Body of pancreas (tissue), 4 donors: ENCODE data around the gene SMPDL3B. TPM values are rescaled to one million over a fixed set of nuclear protein-coding genes. Genes with fewer than 3 reads are reported as not detected.
A peak's percentile ranks its signal among the peaks of the same experiment; 100 is the strongest.

Experiments used
- ATAC-seq: fragments of 150-250 bp; one replicate; pipeline ENCODE4 v1.9.1; 2016
- DNase-seq, 4 donors: peaks; one replicate each; pipeline ENCODE4 v3.0.0-alpha.2; 2019
- H3K27ac ChIP-seq, 4 donors: fragments of 200-600 bp; sonication (generic); 1 replicate in 3 of 4; 2 replicates in 1 of 4; pipeline versions ENCODE4 v1.5.1 to v1.6.1; 2016 to 2019; ENCODE audit warnings: mild to moderate bottlenecking in 1 of 4, mixed read lengths in 1 of 4, moderate library complexity in 1 of 4
- H3K27me3 ChIP-seq, 2 donors: fragments of 200-600 bp; sonication (generic); one replicate each; pipeline ENCODE4 v1.6.0; 2016; ENCODE audit warnings: mild to moderate bottlenecking in 1 of 2
- H3K36me3 ChIP-seq, 2 donors: fragments of 200-600 bp; sonication (generic); replicated peaks in 1 of 2; 2 replicates each; pipeline ENCODE4 v1.5.1; 2016; ENCODE audit warnings: low read depth in 2 of 2; ENCODE audit not compliant: insufficient read depth in 1 of 2
- H3K4me1 ChIP-seq: fragments of 200-600 bp; sonication (generic); one replicate; pipeline ENCODE4 v1.6.0; 2016
- H3K4me3 ChIP-seq, 2 donors: fragments of 200-600 bp; sonication (generic); 1 replicate in 1 of 2; 2 replicates in 1 of 2; pipeline ENCODE4 v1.5.1; 2016 to 2019
- H3K9me3 ChIP-seq, 3 donors: fragments of 200-600 bp; sonication (generic); 1 replicate in 2 of 3; 2 replicates in 1 of 3; pipeline ENCODE4 v1.5.1; 2016
- CTCF ChIP-seq, 7 experiments: fragments of 450-650 bp in 4 of 7; fragments of 200-600 bp in 3 of 7; sonication (generic) in 3 of 7; IDR thresholded peaks; one replicate each; pipeline ENCODE4 v1.5.1; 2016 to 2019; ENCODE audit warnings: antibody characterized with exemption in 7 of 7
- POLR2A ChIP-seq, 3 donors: fragments of 450-650 bp; IDR thresholded peaks; one replicate each; pipeline ENCODE4 v1.6.1; 2016; ENCODE audit warnings: antibody characterized with exemption in 3 of 3, mild to moderate bottlenecking in 2 of 3
- WGBS, 2 donors: methylation state at CpG; one replicate each; pipeline ENCODE4 v1.1.5; 2017; 5-methylcytosine and 5-hydroxymethylcytosine counted together
- intact Hi-C: fragments of 100-400 bp; cut with DNase I; formaldehyde crosslinking; loops from one replicate; pipeline ENCODE4 v1.15.1; 2023
- total RNA-seq, 2 donors: library from RNA; depleted of rRNA; stranded (reverse); fragments of >200 nt; gene quantifications; one replicate each; pipeline ENCODE4 v1.1.0, GENCODE V29; 2016

SMPDL3B gene
- total RNA-seq, 2 donors from 2014 or later: 18.8 to 28.0 TPM

DNA sequence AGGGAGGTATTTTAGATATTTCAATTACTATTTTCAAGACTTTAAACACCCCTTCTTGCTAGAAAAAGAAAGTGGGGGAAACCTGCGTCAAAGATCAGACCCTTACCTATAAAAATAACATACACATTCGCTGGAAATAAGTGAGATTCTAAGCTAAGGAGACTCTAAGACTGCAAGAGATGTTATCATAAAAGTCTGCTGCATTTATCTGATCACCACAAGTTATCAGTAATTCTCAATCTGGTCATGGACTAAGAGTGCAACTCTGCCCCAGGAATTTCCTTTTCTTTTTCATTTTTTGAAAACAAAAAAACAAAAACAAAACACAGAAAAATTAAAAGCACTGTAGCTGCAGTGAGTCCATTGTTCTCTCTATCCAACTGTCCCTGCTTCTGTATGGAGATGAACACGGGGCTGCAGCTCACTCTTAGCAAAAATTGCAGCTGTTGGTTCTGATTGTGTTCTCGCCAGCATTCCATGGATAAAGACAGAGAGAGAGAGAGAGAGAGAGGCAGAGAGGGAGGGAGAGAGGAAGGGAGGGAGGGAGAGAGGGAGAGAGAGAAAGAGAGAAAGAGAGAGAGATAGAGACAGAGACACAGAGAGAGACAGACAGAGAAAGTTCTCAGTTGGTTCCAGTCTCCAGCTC, 39.1 kb downstream of the SMPDL3B start:
- no peak overlapping the region for H3K4me3 ChIP-seq
- no peaks in the 10 kb centered on the region for H3K27me3 ChIP-seq
- no peak for TF ChIP-seq CTCF (IDR thresholded peaks at IDR 0.05)
- no peak for TF ChIP-seq POLR2A (IDR thresholded peaks at IDR 0.05)
- H3K36me3 ChIP-seq: peaks cover 0 to 2% of the 10 kb centered on the region in 2 donors
- ATAC-seq (no peak), DNase-seq (no peak)
- no peaks in the 10 kb centered on the region for H3K9me3 ChIP-seq
- no peak overlapping the region for H3K27ac ChIP-seq
- intact Hi-C loops: no loop called here
- H3K4me1 ChIP-seq: no peaks in the 10 kb centered on the region
- 64 to 67% methylated on average over 4 of the region's 4 CpGs for WGBS, 2 donors

DNA sequence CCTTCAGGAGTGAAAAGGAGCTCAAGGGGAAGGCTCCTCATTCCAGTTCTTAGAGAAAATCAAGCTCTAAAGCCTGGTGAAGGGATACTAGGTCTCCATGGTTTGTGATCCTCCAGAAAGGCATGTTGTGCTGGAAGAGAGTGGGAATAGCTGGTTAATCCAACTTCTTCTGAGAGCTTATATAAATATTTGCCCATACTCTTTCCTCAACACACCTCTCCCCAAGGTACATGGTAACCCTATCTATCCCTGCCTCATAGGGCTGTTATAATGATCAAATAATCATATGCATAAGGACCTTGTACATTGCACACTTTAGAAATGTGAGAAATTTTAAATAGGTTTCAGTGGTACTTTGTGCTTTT, 39.6 kb downstream of the SMPDL3B start:
- H3K27me3 ChIP-seq: no peaks in the 10 kb centered on the region
- no peak overlapping the region for H3K27ac ChIP-seq
- no peak for DNase-seq
- H3K9me3 ChIP-seq: no peaks in the 10 kb centered on the region
- no peak for ATAC-seq
- H3K4me3 ChIP-seq: no peak overlapping the region
- intact Hi-C loops: no loop called here
- peaks cover 1% of the 10 kb centered on the region for H3K4me1 ChIP-seq
- H3K36me3 ChIP-seq: peaks cover 0 to 2% of the 10 kb centered on the region in 2 donors
- TF ChIP-seq CTCF (IDR thresholded peaks at IDR 0.05) (no peak), POLR2A (IDR thresholded peaks at IDR 0.05) (no peak)

DNA sequence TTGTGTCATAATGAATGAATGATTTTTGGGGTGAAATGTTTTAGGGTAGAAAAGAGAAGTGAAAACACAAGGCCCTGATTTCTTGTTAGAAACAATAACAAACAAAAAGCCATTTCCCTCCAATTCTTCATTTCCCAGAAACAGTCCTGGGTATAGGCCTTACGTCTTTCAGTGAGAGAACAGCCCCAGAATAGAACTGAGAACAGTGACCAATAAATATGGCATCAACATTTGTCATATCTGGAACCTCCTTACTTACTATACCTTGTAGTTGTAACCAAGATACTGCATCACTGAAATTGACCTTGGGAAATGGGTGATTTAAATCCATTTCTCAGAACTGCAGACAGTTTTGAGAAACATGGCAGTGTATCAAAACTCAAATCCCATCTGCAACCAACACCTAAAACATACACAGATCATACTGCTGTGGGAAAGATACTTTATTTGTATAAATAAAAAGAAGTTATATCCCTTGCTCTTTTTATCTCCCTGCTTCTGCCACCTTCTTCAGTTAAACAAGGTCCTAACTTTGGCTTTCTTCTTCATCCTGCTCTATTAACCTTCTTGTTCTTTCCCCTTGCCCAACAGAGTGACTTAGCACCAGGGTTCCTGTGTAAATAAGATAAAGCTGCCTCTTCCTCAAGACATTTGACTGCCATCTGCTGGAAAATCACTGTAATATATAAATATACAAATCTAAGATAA, 44.5 kb downstream of the SMPDL3B start:
- H3K4me1 ChIP-seq: peaks cover 7% of the 10 kb centered on the region
- no peak overlapping the region for H3K4me3 ChIP-seq
- no peaks in the 10 kb centered on the region for H3K27me3 ChIP-seq
- intact Hi-C loops: loop anchor here (5.0 kb wide), 1 partner anchor 122 kb away; no protein-coding TSS in a partner anchor
- DNase-seq: peak in 1 of 4 donors; percentile 32
- WGBS, 2 donors: 84 to 92% methylated on average over 1 of the region's 1 CpG
- TF ChIP-seq POLR2A (IDR thresholded peaks at IDR 0.05) (no peak), CTCF (IDR thresholded peaks at IDR 0.05) (peak in 6 of 7 experiments; percentile 29 to 68 (median 60))
- H3K27ac ChIP-seq: no peak overlapping the region
- ATAC-seq: peak; percentile 81
- H3K36me3 ChIP-seq: peaks cover 0 to 2% of the 10 kb centered on the region in 2 donors
- no peaks in the 10 kb centered on the region for H3K9me3 ChIP-seq

- Histone ChIP-seq H3K4me3 (no peak overlapping the region), H3K4me1 (peaks cover 7% of the 10 kb centered on the region), H3K36me3 (peaks cover 0 to 2% of the 10 kb centered on the region in 2 donors), H3K9me3 (no peaks in the 10 kb centered on the region), H3K27ac (no peak overlapping the region), H3K27me3 (no peaks in the 10 kb centered on the region)
- intact Hi-C loops: loop anchor here (5.0 kb wide), 1 partner anchor 123 kb away; no protein-coding TSS in a partner anchor
- no peak for ATAC-seq
- 15 to 17% methylated on average over 2 of the region's 2 CpGs for WGBS, 2 donors
- no peak for TF ChIP-seq POLR2A (IDR thresholded peaks at IDR 0.05)
- no peak for TF ChIP-seq CTCF (IDR thresholded peaks at IDR 0.05)
- DNase-seq: no peak
Observed at GRCh38 chr1:27979859-27980201, 45.0 kb downstream of the SMPDL3B start.
